GM18517 (cell line): Measurements from ENCODE around the gene NAALAD2.
"Not testable (repeated sequence)": the region's sequence is repeated elsewhere in the genome, so short reads cannot be mapped to it uniquely, and the experiment has no call there.

Experiments
- ATAC-seq: cut with Tn5 transposase; IDR thresholded peaks from one replicate; pipeline ENCODE4 v1.9.1; 2021; ENCODE audit warnings: mild to moderate bottlenecking, moderate library complexity; ENCODE audit not compliant: unreplicated experiment

NAALAD2 gene

GRCh38 chr11:90134478-90135003 is at the start of gene NAALAD2:
TSS of gene NAALAD2 (plus strand) at chr11:90134663. CDS start at chr11:90134759, 96 bp downstream.
- peak; percentile 57 for ATAC-seq

GRCh38 chr11:90085650-90086049 is 48.8 kb upstream of the NAALAD2 start, which contains the start of gene UBTFL1:
TSS of gene UBTFL1 (plus strand) at chr11:90085950. CDS start at chr11:90085950, 0 bp downstream.
- not testable (repeated sequence) for ATAC-seq

GRCh38 chr11:90088731-90089130 is 45.7 kb upstream of the NAALAD2 start:
- ATAC-seq: not testable (repeated sequence)

- ATAC-seq: not testable (repeated sequence)
These were observed 39.1 kb upstream of the NAALAD2 start for GRCh38 chr11:90095230-90095924.

- not testable (repeated sequence) for ATAC-seq
These were observed 36.2 kb upstream of the NAALAD2 start for GRCh38 chr11:90098261-90098660.

GRCh38 chr11:90100431-90100830 is 34.0 kb upstream of the NAALAD2 start:
- ATAC-seq: no peak

GRCh38 chr11:90113541-90113940 is 20.9 kb upstream of the NAALAD2 start:
- ATAC-seq: no peak

- ATAC-seq: no peak
These were observed 14.3 kb upstream of the NAALAD2 start for GRCh38 chr11:90120191-90120590.

GRCh38 chr11:90124371-90124770 is 10.1 kb upstream of the NAALAD2 start:
- ATAC-seq: no peak

- no peak for ATAC-seq
These were observed 9.5 kb upstream of the NAALAD2 start for GRCh38 chr11:90124946-90125345.

GRCh38 chr11:90133560-90134477 is 644 bp upstream of the NAALAD2 start:
- ATAC-seq: no peak

GRCh38 chr11:90135016-90135415 is 553 bp downstream of the NAALAD2 start:
- peak; percentile 15 for ATAC-seq

GRCh38 chr11:90148900-90149299 is 14.4 kb downstream of the NAALAD2 start:
- ATAC-seq: no peak

GRCh38 chr11:90166982-90167573 is 32.6 kb downstream of the NAALAD2 start:
- not testable (repeated sequence) for ATAC-seq

- ATAC-seq: not testable (repeated sequence)
These were observed 33.2 kb downstream of the NAALAD2 start for GRCh38 chr11:90167704-90168103.

GRCh38 chr11:90168571-90168970 is 34.1 kb downstream of the NAALAD2 start:
- no peak for ATAC-seq

- ATAC-seq: no peak
These were observed 36.9 kb downstream of the NAALAD2 start for GRCh38 chr11:90171359-90171758.

GRCh38 chr11:90176069-90176468 is 41.6 kb downstream of the NAALAD2 start:
- ATAC-seq: no peak

- ATAC-seq: no peak
These were observed 44.3 kb downstream of the NAALAD2 start for GRCh38 chr11:90178751-90179150.

GRCh38 chr11:90179923-90180322 is 45.5 kb downstream of the NAALAD2 start:
- ATAC-seq: no peak

- ATAC-seq: no peak
These were observed 53.4 kb downstream of the NAALAD2 start for GRCh38 chr11:90187839-90188238.
